Right hindlimb (tissue), 1 donor: ENCODE measurements around the gene TSC1.
"Not testable (repeated sequence)": the region's sequence is repeated elsewhere in the genome, so short reads cannot be mapped to it uniquely, and the experiment has no call there.

Experiments
- DNase-seq: peaks from one replicate; pipeline ENCODE4 v3.0.0-alpha.2; 2018

TSC1 gene

DNA sequence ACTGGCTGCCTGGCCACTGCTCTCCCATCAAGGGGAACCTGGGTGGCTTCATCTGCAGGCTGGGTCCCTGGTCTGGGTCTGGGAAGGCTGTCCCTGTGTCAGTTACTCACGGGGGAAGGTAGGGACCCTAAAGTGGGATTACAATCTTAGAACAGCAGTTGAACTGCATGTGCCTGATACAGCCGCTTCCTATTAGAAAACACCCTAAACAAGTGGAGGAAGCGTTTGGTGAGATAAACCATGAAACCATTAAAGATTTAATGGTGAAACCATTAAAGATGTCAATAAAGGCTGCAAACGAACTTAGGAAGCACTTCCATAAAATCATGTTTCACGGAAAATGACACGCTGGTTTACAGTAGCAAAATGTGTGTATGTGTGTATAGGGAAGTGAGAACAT lies 31.5 kb upstream of the TSC1 start:
- no peak for DNase-seq

DNA sequence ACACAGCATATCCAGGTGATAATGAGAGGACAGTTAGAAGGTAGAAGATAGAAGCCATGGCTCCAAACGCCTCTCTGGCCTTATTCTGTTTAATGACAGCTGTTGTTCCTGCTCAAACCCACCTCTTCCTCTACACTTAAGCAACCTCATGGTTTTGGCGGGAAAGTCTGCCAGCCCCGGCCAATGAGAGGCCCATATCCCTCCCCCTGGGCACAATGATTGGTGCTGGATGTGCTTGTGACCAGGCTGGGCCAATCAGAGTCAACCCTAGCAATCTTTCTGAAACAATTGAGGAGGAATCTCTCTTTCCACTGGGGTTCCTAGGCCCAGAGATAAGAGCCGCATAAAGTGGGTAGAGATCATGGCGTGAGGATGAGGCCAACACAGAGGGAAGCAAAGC lies 29.3 kb upstream of the TSC1 start:
- no peak for DNase-seq

DNA sequence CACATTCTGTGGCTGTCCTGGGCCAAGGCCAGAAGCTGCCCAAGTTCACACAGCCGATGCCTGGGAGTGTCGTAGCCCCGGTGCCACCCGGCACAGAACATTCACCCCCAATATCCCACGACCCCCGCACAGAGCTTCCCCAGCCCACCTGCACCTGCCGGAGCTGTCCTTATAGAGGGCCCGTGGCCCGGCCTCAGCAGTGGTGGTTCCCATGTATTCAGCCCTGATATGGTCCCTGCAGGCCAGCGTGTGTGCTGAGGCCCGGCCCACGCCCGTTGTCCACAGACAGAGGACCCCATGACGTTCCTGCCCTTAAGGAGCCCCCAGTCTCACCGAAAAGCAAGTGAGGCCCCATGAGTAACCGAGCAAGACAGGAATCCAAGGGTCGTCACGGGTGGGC lies 28.8 kb upstream of the TSC1 start:
- DNase-seq, result no peak

DNA sequence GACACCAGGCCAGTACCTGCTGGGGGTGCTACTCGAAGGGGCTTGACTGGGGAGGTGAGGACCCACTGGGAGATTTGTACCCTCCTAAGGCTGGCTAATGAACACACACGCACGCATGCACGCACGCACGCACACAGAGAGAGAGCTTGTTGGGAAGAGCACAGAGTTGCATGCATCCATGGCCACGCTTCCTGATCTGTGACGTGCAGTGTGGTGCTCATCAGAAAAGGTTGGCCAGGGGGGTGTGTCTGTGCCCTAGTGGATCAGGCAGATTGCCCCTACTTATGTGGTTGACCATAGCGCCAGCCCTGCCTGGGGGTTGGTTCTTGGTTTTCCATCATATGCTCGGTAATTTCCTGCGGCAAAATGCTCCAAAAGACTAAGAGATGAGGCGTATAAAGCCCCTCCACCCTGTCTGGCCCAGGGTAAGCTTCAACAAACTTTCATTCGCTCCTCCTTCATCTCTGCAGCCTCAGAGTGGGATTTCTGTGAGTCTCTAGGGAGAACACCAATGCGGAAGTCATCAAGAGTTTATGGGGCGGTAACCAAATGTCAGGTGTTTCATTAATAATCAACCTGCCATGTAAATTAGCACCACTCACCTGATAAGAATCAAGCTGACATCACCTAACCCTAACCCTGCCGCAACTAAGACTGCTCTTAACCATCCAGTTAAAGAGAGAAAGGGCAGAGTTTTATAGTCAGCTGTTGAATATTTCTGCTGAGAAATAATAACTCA lies 26.1 kb upstream of the TSC1 start:
- no peak for DNase-seq

DNA sequence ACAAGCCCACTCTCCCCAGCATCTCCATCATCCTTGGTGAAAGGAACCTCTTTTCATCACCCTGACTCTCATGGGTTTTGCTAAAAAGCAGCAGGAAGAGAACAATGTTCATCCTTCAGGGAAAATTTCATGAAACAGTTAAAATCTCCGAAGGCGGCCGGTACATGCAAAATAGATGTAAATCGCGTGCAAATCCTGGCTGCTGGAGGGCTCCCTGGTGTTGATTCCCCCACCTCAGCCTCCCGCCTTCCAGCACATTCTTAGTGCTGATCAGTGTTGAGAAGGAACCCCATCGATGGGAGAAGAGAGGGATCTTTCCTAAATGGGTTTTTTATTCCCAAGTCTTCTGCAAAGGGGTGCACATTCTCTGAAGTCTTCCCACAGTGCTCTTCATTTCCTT lies 25.4 kb upstream of the TSC1 start:
- DNase-seq, result no peak

DNA sequence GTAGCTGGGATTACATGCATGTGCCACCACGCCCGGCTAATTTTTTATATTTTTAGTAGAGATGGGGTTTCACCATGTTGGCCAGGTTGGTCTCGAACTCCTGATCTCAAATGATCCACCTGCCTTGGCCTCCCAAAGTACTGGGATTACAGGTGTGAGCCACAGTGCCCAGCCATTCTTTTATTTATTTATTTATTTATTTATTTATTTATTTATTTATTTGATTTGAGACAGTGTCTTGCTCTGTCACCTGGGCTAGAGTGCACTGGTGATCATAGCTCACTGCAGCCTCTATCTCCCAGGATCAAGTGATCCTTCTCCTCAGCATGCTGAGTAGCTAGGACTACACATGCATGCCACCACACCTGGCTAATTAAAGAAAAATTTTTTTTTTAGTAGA lies 23.5 kb upstream of the TSC1 start:
- DNase-seq, result not testable (repeated sequence)

DNA sequence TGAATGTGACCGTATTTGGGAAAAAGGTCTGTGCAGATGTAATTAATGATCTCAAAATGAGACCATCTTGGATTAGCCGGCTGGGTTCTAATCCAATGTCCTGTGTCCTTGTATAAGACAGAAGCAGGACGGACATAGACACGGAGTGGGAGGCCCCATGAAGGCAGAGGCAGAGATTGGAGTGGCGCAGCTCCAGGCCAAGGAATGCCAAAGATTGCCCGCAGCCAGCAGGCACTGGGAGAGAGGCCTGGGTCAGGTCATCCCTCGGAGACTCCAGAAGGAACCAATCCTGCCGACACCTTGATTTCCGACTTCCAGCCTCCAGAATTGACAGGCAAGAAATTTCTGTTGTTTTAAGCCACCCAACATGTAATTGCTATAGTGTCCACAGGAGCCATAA lies 21.1 kb upstream of the TSC1 start:
- DNase-seq, result no peak

DNA sequence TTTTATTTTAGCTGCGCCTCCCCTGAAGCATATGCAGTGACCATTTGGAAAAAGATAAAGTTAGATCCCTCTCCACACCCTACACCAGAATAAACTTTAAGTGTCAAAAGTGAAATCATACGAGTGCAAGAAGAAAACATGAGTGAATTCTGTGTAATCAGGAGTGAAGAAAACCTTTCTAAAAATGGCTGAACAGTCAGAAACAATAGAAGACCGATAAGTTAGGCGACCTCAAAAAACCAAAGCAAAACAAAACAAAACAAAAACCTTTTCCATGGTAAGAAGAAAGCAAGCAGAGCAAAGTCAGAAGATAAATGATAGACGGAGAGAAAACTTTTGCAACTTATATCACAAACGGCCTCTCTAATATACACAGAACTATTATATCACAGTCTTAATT lies 16.6 kb upstream of the TSC1 start:
- no peak for DNase-seq

DNA sequence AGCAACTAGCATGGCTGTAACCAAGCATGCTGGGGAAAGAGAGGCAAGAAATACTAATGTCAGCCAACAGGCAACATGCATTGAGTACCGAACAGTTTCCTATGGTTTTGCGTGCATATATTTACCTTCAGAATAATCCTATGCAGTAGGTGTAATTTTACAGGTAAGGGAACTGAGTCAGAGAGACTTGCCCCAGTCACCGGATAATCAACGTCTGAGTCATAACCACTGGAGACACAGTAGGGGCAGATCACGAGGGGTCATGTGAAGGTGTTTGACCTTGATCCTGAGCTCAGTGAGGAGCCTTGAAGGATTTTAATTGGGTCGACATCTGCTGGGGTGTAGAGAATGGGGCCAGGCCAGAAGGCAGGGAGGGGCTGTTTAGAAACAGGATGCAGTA lies 13.4 kb upstream of the TSC1 start:
- DNase-seq, result no peak

DNA sequence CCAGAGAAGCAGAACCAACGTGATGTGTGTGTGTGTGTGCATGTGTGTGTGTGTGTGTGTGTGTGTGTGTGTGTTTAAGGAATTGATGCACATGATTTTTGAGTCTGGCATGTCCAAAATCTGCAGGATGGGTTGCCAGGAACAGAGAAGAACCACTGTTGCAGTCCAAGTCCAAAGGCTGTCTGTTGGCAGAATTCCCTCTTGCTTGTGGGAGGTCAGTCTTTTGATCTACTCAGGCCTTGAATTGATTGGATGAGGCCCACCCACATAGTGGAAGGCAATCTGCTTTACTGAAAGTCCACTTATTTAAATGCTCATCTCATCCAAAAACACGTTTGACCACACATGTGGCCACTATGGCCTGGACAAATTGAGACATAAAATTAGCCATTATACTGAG lies 11.4 kb upstream of the TSC1 start:
- DNase-seq, result no peak

DNA sequence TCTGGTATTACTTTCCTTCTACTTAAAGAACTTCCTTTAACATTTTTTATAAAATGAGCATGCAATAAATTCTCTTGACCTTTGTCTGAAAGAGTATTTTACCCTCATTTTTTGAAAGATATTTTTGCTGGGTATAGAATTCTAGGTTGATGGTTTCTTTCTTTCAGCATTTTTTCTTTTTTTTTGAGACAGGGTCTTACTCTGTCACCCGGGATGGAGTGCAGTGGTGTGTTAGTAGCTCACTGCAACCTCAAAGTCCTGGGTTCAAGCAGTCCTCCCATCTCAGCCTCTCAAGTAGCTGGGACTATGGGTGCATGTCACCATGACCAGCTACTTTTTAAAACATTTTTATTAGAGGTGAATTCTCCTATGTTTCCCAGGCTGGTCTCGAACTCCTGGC lies 10.7 kb upstream of the TSC1 start:
- DNase-seq, result no peak

DNA sequence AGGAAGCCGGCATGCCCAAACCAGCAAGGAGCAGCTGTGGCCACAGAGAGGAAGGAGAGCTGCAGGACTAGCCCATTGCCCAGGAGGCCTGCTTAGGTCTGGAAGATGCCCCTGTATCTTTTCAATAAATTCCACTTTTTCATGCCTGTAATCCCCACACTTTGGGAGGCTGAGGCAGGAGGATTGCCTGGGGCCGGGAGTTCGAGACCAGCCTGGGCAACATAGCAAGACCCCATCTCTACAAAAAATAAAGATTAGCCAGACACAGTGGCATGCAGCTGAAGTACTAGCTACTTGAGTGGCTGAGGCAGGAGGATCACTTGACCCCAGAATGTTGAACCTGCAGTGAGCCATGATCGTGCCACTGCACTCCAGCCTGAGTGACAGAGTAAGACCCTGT lies 5.3 kb upstream of the TSC1 start:
- DNase-seq, result no peak

DNA sequence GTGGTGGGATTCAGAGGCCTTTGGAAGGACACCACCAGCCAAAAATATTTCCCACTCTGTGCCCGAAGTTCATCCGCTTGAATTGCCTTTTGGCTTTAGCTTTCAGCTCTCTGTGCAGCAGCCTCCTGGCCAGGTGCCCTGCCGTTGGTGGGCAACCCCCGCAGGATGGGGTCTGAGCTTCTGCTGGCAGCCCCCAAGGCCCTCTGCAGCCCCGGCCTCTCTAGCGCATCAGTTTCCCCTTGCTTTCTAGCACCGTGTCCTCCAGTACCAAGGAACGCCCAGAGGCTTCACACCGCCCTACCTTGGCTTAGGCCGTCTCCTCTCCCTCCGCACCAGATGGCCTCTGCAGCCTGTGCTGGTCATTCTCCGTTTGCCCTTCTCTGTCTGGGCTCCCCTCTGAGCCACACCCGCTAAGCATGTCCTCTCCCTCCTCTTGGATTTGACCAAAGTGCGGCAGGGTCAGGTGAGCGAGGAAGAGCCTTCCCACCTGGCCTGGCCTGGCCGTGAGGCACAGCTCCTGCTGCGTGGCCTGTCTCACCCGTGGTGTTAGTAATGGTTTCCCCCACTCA lies 4.2 kb upstream of the TSC1 start:
- DNase-seq, result no peak

DNA sequence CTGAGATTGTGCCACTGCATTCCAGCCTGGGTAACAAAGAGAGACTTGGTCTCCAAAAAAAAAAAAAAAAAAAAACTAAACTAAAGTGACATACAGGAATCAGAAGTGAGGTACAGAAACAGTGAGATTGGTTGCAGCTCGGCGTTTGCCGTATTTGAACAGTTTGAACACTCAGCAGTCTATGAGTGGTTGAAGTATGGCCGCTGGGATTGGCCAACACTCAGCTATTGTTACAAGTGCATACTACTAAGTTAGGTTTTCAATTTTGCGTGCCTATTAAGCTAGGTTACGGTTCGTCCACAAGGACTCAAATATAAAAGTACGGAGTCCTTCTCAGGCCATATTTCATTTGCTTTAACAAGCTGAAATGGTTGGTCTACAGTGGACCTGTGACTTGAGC lies 3.3 kb upstream of the TSC1 start:
- no peak for DNase-seq

DNA sequence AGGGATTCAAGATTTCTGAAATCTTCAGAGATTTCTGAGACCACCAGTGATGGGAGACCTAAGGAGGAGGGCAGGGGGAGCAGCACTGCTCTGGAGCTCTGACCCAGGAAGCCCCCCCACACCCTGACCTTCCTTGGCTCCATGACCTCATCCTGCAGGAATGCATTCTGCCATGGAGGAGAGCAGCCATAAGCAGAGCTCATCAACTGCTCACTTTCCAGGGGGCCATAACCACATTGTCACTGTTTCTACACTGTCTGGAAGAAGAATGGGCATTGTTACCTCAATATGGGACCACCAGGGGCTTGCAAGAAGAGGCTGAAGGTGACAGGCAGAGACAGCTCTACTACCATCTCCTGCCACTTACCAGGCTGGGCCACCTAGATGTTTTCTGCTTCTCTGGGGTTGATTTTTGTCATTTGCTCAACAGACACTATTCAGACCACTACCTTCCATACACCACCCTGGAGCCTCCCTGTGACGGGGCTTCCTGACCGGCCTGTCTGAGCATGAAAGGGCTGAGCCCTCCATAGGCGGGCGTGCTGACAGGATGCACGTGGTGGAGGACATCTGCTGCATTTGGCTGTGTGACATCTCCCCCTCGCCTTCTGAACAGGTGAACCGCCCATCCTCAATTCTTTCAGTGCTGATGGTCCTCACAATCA lies 2.3 kb upstream of the TSC1 start:
- no peak for DNase-seq

DNA sequence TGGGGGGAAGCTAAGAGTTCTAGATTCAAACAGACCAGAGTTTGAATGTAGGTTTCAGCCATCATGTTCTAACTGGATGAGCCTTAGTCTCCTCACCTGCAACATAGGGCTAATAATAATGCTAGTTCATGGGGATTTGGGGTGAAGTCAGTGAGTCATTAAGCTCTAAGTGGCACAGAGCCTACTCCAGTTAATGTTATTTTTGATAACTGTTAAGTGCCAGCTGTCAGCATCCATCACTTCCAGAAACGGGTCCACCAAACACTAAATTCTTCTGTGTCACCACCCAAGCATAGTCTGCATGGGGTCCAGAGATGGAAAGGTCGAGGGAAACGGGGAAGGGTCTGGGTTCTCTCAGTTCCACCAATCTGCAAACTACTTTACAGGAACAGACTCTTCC lies 1.8 kb upstream of the TSC1 start:
- DNase-seq, result no peak

DNA sequence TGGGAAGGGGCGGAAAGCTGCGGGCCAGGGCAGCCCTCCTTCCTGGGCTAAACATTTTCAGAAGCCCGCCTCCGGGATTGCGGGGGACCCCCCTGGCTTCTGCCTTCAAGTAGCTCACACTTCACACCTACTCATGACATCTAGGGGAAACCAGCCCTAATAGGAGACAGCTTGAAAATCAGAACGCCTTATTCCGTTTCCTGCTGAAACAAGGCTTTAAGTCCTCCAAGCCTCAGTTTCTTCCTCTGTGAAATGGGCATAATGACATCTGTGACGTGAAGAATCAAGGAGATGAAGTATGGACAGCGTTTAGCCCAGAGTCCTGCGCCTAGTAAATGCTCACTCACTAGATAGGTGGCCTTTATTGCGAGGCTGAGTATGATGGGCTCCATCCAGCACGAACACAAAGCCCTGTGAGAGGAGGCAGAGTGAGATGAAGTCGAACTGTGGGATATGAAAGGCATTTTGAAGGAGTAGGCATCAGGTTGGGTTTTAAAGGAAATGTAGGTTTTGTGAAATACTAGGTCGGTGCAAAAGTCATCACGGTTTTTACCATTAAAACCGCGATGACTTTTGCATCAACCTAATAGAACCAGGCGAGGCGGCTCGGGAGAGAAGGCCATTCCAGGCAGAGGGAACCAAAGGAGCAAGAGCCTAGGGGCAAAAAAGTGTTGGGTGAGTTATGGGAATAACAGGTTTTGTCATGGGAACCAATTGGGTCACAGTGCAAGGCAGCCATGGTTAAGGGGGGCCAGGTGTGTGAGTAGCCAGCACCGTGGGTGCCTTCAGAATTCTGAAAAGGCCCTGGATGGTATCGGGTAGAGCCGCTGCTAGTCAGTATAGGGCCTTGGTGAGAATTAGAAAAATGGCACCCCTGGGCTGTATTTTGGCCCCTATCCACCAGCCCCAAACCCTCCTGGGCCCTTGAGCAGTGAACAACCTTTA lies 1.0 kb upstream of the TSC1 start:
- DNase-seq, result no peak

DNA sequence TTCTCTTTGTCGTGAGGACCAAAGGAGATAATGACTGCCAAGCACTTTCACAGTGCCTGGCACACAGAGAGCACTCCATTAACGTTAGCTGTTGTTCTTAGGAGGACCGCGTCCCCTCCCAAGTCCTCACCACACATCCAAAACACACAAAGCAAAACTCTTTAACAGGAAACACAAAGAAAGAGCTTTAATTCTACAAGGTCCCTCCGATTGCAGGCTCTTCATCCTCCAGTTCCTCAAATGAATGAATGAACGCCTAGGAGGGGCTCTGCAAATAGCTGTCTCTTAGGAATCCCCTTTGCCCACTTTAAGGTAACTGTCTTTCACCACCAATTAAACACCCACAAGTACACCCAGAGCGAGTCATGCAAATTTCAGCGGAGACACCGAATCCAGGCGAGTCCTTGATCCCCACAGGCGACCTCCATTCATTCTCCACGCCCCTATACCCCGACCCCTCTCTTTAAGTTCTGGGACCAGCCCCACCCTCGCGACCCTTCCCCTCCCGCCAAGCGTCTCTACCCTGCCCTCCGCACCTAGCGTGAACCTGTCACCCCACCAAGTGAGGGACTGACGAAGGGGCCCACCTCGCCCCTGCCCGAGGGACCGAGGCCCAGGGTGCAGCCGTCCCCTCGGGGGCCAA lies 644 bp downstream of the TSC1 start:
- no peak for DNase-seq

DNA sequence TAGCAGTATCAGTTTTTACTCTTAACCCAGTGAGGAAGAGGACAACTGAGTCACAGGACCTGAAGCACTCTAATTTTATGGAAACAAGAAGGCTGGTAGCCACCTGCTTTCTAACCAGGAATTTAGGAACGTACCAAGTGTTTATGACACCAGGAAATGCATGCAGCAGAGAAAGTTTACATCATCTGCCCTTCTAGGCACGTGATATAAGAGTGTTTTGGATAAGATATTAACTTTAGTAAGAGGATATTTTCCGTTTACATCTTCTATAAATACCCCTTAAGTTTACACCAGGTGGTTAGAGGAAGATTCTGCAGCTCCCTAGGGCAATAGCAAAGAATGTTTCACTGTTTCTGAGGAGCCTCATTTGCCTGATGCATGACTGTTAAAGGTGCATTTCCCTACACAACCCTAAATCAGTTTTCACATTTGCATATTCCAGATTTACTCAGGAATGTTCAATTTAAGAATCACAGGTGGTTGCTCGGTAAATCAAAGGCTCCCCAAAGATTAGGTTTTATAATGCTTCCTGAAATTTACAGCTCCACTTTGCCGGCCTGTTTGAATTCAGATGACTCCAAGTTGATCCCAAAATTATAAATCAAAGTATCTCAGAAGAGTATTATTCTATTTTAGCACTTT lies 1.8 kb downstream of the TSC1 start:
- no peak for DNase-seq

DNA sequence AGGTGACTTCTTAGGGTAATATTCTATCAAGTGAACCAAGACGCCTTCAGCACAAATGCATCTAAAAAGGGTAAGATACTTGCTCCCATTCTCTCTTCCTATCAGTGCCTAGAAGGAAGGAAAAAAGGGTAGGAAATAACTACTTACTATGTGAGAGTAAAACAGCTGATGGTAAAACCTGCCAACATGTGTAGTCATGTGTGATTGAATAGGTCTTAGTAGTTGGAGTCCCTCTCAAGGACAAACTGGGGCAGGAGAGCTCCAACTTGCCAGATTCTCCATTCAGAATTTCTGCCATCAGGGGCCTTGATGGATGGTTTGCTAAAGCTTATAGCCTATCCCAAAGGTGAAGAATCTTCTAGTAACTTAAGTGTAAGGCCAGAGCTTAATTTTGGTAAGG lies 5.2 kb downstream of the TSC1 start:
- no peak for DNase-seq

DNA sequence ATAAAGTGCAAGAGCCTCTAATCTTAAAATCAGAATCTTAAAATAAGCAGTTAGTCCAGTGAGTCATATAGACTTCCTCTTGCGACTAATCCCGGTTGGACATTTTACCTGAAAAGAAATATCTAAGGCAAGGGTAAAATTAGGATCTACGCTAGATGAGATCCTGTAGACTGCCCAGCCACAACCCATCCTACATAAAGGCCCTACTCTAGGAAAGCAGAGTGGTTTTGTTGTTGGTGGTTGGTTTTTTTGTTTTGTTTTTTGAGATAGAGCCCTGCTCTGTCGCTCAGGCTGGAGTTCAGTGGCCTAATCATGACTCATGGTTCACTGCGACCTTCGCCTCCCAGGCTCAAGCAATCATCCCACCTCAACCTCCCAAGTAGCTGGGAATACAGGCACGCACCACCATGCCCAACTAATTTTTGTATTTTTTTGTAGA lies 6.9 kb downstream of the TSC1 start:
- no peak for DNase-seq

DNA sequence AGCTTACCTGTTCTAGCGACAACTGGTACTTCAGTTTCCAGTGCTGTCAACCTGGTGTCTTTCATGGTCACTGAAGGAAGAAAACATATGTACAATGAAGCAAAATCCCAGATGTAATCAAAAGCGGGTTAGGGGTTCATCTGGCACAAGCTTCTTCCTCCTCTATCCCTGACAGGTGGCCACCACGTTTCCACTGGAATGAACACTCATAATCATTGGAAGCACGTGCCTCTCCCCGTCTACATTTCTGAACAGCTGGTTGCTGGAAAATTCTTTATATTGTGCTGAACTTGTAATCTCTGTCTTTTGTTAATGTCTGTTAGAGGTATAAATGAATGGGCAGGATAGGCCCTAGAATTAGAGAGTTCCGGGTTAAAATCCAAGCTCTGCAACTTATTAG lies 9.4 kb downstream of the TSC1 start:
- no peak for DNase-seq
